Measurements from ENCODE around the gene SHH. TPM values are rescaled to one million over a fixed set of nuclear protein-coding genes. Genes with fewer than 3 reads are reported as not detected.
A peak's percentile ranks its signal among the peaks of the same experiment; 100 is the strongest.

Gene SHH
- total and polyA plus RNA-seq, 2 of the 4 experiments (the other 2 are of a cell fraction): under 0.01 to 0.03 TPM

DNA sequence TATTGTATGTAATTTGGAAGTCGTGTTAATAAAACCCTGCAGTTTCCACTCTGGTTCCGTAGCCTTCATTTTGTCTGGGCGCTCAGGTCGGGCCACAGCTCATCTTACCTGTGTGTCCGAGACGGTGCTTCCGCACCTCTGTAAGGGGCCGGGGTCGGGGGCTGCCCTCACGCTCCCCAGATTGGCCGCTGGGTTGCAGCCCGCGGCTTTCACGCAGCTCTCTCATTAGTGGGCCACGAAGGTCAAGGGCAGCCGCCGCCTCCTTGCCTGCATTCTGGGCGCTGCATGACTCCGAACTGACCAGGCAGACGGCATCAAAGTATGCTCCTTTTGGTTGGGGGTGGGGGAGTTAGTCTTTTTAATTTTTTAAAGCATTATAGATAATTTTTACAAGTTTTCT lies 30.8 kb downstream of the SHH start:
- dilution Hi-C loops (cut with HindIII; ENCODE audit: low sequenced_read_pairs, unreplicated experiment) (no loop called here), in situ Hi-C loops (cut with MboI; ENCODE audit: low sequenced_read_pairs) (no loop called here), intact Hi-C loops (cut with micrococcal nuclease) (no loop called here)
- CTCF ChIA-PET: no interaction called here
- H3K79me1 ChIP-seq (ENCODE audit: low read depth in 1 of 2, low read length in 2 of 2): peaks cover 0 to 9% of the 10 kb centered on the region in 2 experiments; a peak in 2 of 4 replicates
- H2BK15ac ChIP-seq (ENCODE audit: low read depth, low read length): no peak overlapping the region
- no TSS peak for BruUV-seq (replicated peaks)
- H3K4ac ChIP-seq (ENCODE audit: low read depth, low read length): no peak overlapping the region
- H3K9ac ChIP-seq (ENCODE audit: low read depth, low read length): no peak overlapping the region
- H3K23ac ChIP-seq (ENCODE audit: low read depth, low read length): no peak overlapping the region
- H3K27me3 ChIP-seq (ENCODE audit: control insufficient read depth, insufficient read depth, low read length): no peaks in the 10 kb centered on the region
- no peaks in the 10 kb centered on the region for H3K4me1 ChIP-seq (ENCODE audit: control insufficient read depth, insufficient read depth, low read length)
- TF ChIP-seq CHD1 (IDR thresholded peaks at IDR 0.05; ENCODE audit: low read depth, low read length) (no peak), MAFK (IDR thresholded peaks at IDR 0.05; ENCODE audit: low read depth, low read length) (no peak), BHLHE40 (IDR thresholded peaks at IDR 0.05; ENCODE audit: low read depth, low read length) (no peak), RFX5 (IDR thresholded peaks at IDR 0.05; ENCODE audit: low read depth, low read length) (no peak), SMC3 (IDR thresholded peaks at IDR 0.05; ENCODE audit: low read depth, low read length) (no peak), NFE2L2 (IDR thresholded peaks at IDR 0.05; ENCODE audit: low read depth, low read length) (no peak), RAD21 (IDR thresholded peaks at IDR 0.05; ENCODE audit: low read length) (no peak), MAZ (IDR thresholded peaks at IDR 0.05; ENCODE audit: borderline replicate concordance, low read depth, low read length) (no peak), MXI1 (IDR thresholded peaks at IDR 0.05; ENCODE audit: borderline replicate concordance, low read depth, low read length) (no peak), FOS (IDR thresholded peaks at IDR 0.05; ENCODE audit: low read depth, low read length) (no peak), CEBPB (IDR thresholded peaks at IDR 0.05; ENCODE audit: low read depth, low read length) (no peak), POLR2A (IDR thresholded peaks at IDR 0.05; ENCODE audit: low read depth, low read length) (no peak), RCOR1 (IDR thresholded peaks at IDR 0.05; ENCODE audit: insufficient replicate concordance, low read length) (no peak)
- TF ChIP-seq, protein P1, sequence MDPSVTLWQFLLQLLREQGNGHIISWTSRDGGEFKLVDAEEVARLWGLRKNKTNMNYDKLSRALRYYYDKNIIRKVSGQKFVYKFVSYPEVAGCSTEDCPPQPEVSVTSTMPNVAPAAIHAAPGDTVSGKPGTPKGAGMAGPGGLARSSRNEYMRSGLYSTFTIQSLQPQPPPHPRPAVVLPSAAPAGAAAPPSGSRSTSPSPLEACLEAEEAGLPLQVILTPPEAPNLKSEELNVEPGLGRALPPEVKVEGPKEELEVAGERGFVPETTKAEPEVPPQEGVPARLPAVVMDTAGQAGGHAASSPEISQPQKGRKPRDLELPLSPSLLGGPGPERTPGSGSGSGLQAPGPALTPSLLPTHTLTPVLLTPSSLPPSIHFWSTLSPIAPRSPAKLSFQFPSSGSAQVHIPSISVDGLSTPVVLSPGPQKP (IDR thresholded peaks at IDR 0.05; ENCODE audit: borderline replicate concordance, low read depth, low read length): no peak
- TF ChIP-seq, protein P2, sequence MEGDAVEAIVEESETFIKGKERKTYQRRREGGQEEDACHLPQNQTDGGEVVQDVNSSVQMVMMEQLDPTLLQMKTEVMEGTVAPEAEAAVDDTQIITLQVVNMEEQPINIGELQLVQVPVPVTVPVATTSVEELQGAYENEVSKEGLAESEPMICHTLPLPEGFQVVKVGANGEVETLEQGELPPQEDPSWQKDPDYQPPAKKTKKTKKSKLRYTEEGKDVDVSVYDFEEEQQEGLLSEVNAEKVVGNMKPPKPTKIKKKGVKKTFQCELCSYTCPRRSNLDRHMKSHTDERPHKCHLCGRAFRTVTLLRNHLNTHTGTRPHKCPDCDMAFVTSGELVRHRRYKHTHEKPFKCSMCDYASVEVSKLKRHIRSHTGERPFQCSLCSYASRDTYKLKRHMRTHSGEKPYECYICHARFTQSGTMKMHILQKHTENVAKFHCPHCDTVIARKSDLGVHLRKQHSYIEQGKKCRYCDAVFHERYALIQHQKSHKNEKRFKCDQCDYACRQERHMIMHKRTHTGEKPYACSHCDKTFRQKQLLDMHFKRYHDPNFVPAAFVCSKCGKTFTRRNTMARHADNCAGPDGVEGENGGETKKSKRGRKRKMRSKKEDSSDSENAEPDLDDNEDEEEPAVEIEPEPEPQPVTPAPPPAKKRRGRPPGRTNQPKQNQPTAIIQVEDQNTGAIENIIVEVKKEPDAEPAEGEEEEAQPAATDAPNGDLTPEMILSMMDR (conservative IDR thresholded peaks at IDR 0.05; ENCODE audit: low read depth, low read length): no peak
- TF ChIP-seq, protein P3, sequence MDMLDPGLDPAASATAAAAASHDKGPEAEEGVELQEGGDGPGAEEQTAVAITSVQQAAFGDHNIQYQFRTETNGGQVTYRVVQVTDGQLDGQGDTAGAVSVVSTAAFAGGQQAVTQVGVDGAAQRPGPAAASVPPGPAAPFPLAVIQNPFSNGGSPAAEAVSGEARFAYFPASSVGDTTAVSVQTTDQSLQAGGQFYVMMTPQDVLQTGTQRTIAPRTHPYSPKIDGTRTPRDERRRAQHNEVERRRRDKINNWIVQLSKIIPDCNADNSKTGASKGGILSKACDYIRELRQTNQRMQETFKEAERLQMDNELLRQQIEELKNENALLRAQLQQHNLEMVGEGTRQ (IDR thresholded peaks at IDR 0.05; ENCODE audit: low read depth, low read length): no peak
- H3K56ac ChIP-seq (ENCODE audit: extremely low read depth, insufficient read depth, low read length): no peak overlapping the region
- peak overlapping the region; percentile 3 for H2AK9ac ChIP-seq (replicated peaks; ENCODE audit: low read depth, low read length, poor library complexity)
- DNase-seq: no peak
- peaks cover 10% of the 10 kb centered on the region for H3K9me1 ChIP-seq (ENCODE audit: insufficient read depth, low read length)
- H2AK5ac ChIP-seq (ENCODE audit: low read depth, low read length): no peak overlapping the region
- H2AFZ ChIP-seq (replicated peaks; ENCODE audit: low read length, poor library complexity): no peak overlapping the region
- H4K20me1 ChIP-seq (ENCODE audit: insufficient read depth, low read length): no peaks in the 10 kb centered on the region
- H3K14ac ChIP-seq (replicated peaks; ENCODE audit: low read depth, low read length): no peak overlapping the region
- no peak overlapping the region for H4K8ac ChIP-seq (ENCODE audit: low read depth in 2 of 2, low read length in 2 of 2)
- WGBS, 2 experiments (ENCODE audit: extremely low coverage in 2 of 2, insufficient read length in 1 of 2): 88% methylated on average over 14 of the region's 20 CpGs; no CpG with 5 or more reads in 1 of the 2 experiments
- no peak overlapping the region for H2BK5ac ChIP-seq (ENCODE audit: low read depth, low read length, poor library complexity, severe bottlenecking)
- H4K5ac ChIP-seq (ENCODE audit: low read depth, low read length): no peak overlapping the region
- no peak overlapping the region for H2BK120ac ChIP-seq (ENCODE audit: low read depth, low read length)
- no peak overlapping the region for H3K18ac ChIP-seq (ENCODE audit: low read depth, low read length)
- H4K91ac ChIP-seq (ENCODE audit: insufficient read depth, low read depth, low read length): no peak overlapping the region
- no peak for ATAC-seq (ENCODE audit: low read depth)
- H3K9me3 ChIP-seq (ENCODE audit: control insufficient read depth, insufficient read depth, low read length): no peaks in the 10 kb centered on the region
- no peak overlapping the region for H3K4me2 ChIP-seq (ENCODE audit: low read depth, low read length)
- no peak overlapping the region for H3K4me3 ChIP-seq (ENCODE audit: insufficient read depth, low read depth, low read length)
- POLR2A ChIA-PET (ENCODE audit: unreplicated experiment): no interaction called here
- no peak overlapping the region for H2BK20ac ChIP-seq (ENCODE audit: low read depth, low read length)
- H3K36me3 ChIP-seq (ENCODE audit: control insufficient read depth, insufficient read depth, low read length): peaks cover 25% of the 10 kb centered on the region
- H3K27ac ChIP-seq (ENCODE audit: insufficient read depth, low read length): no peak overlapping the region
